ENCODE results near the gene HCN3. TPM values are rescaled to one million over a fixed set of nuclear protein-coding genes. Genes with fewer than 3 reads are reported as not detected.

The HCN3 gene
- total RNA-seq, 1 experiment from 2014 or later = 7.3 TPM

DNA sequence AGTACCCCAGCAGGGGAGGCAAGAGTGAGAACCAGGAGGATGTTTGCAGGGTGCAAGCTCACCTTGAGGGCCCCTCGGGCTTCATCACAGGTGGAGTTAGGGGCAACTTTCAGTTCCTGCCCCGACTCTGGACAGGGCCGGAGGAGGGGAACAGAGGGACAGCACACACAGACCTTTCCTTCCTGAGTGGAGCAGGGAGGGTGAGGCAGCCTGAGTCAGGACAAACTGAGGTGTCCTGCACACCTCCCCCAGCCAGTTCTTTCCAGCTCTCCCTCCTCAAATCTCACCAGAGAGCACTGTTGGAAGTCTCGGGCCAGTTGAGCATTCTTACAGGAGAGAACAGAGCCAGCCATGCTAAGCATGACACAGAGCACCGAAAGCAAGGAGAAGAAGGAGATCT is 23.5 kb upstream of the HCN3 start:
- peak overlapping the region; percentile 80 for H3K4me3 Mint-ChIP-seq
- H3K9me3 Mint-ChIP-seq = no peaks in the 10 kb centered on the region
- DNase-seq (ENCODE audit: low spot score) (no peak), ATAC-seq (no peak)
- H3K36me3 Mint-ChIP-seq = peaks cover 16% of the 10 kb centered on the region
- ChIA-PET CTCF (interaction anchor here (4.8 kb wide), 1 partner anchor 71 kb away, joined by 204 read pairs; the partner anchor contains the start of gene RUSC1), POLR2A (interaction anchor here (1.2 kb wide), 1 partner anchor 19 kb away, joined by 3 read pairs; the partner anchor contains the start of gene CLK2)
- TF ChIP-seq, protein P1, sequence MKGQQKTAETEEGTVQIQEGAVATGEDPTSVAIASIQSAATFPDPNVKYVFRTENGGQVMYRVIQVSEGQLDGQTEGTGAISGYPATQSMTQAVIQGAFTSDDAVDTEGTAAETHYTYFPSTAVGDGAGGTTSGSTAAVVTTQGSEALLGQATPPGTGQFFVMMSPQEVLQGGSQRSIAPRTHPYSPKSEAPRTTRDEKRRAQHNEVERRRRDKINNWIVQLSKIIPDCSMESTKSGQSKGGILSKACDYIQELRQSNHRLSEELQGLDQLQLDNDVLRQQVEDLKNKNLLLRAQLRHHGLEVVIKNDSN (CRISPR knock-in tag; IDR thresholded peaks at IDR 0.05) = no peak
- TF ChIP-seq HMGA2 (CRISPR knock-in tag; IDR thresholded peaks at IDR 0.05) (no peak), GTF2I (CRISPR knock-in tag; conservative IDR thresholded peaks at IDR 0.05) (no peak), PRRX2 (CRISPR knock-in tag; IDR thresholded peaks at IDR 0.05) (no peak), NR1H2 (CRISPR knock-in tag; IDR thresholded peaks at IDR 0.05) (no peak), ZNF396 (CRISPR knock-in tag; IDR thresholded peaks at IDR 0.05; ENCODE audit: borderline replicate concordance) (no peak), FOXK1 (CRISPR knock-in tag; IDR thresholded peaks at IDR 0.05) (no peak), JAZF1 (CRISPR knock-in tag; IDR thresholded peaks at IDR 0.05) (no peak)
- TF ChIP-seq, protein P2, sequence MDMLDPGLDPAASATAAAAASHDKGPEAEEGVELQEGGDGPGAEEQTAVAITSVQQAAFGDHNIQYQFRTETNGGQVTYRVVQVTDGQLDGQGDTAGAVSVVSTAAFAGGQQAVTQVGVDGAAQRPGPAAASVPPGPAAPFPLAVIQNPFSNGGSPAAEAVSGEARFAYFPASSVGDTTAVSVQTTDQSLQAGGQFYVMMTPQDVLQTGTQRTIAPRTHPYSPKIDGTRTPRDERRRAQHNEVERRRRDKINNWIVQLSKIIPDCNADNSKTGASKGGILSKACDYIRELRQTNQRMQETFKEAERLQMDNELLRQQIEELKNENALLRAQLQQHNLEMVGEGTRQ (CRISPR knock-in tag; IDR thresholded peaks at IDR 0.05) = no peak
- H3K4me1 Mint-ChIP-seq = peaks cover 23% of the 10 kb centered on the region
- H3K27me3 Mint-ChIP-seq (ENCODE audit: low read depth) = no peaks in the 10 kb centered on the region
- no peak overlapping the region; the same call in none of the 2 replicates for H3K27ac Mint-ChIP-seq

DNA sequence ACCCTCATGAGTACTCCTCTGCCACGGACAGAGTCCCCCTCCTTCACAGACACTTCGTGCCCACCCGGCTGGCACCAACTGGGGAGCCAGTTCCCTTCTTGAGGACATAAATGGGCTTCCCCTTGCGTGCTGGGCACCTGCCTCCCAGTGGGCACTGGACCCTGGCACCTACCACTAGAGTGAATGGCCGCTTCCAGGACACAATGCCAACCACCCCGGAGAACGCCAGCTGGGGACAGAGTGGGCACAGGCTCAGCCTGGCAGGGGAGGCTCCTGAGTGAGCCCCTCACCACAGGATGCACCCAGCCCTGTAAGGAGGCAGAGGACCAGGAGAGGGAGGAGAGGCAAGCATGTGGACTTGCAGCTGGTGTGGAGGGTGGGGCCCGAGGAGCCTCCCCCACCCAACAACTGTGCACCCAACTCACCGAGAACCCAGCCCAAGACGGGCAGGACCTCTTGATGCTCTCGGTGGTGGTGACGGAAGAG is 23.0 kb upstream of the HCN3 start:
- no peak overlapping the region for H3K27ac Mint-ChIP-seq
- ATAC-seq (no peak), DNase-seq (ENCODE audit: low spot score) (no peak)
- peak overlapping the region; percentile 80 for H3K4me3 Mint-ChIP-seq
- no peaks in the 10 kb centered on the region for H3K9me3 Mint-ChIP-seq
- CTCF ChIA-PET = interaction anchor here (1.5 to 1.8 kb wide), 2 partner anchors 61 to 69 kb away, joined by 5 to 6 read pairs; no protein-coding TSS in a partner anchor
- H3K36me3 Mint-ChIP-seq = peaks cover 16% of the 10 kb centered on the region
- POLR2A ChIA-PET = interaction anchor here (1.2 kb wide), 1 partner anchor 19 kb away, joined by 3 read pairs; the partner anchor contains the start of gene CLK2
- H3K27me3 Mint-ChIP-seq (ENCODE audit: low read depth) = no peaks in the 10 kb centered on the region
- peaks cover 23% of the 10 kb centered on the region for H3K4me1 Mint-ChIP-seq
- TF ChIP-seq HMGA2 (CRISPR knock-in tag; IDR thresholded peaks at IDR 0.05) = no peak
- TF ChIP-seq SP1 (CRISPR knock-in tag; conservative IDR thresholded peaks at IDR 0.05) = no peak
- no peak for TF ChIP-seq FOXP4 (CRISPR knock-in tag; IDR thresholded peaks at IDR 0.05)
- no peak for TF ChIP-seq ELF4 (CRISPR knock-in tag; IDR thresholded peaks at IDR 0.05; ENCODE audit: low read depth)
- TF ChIP-seq, protein P3, sequence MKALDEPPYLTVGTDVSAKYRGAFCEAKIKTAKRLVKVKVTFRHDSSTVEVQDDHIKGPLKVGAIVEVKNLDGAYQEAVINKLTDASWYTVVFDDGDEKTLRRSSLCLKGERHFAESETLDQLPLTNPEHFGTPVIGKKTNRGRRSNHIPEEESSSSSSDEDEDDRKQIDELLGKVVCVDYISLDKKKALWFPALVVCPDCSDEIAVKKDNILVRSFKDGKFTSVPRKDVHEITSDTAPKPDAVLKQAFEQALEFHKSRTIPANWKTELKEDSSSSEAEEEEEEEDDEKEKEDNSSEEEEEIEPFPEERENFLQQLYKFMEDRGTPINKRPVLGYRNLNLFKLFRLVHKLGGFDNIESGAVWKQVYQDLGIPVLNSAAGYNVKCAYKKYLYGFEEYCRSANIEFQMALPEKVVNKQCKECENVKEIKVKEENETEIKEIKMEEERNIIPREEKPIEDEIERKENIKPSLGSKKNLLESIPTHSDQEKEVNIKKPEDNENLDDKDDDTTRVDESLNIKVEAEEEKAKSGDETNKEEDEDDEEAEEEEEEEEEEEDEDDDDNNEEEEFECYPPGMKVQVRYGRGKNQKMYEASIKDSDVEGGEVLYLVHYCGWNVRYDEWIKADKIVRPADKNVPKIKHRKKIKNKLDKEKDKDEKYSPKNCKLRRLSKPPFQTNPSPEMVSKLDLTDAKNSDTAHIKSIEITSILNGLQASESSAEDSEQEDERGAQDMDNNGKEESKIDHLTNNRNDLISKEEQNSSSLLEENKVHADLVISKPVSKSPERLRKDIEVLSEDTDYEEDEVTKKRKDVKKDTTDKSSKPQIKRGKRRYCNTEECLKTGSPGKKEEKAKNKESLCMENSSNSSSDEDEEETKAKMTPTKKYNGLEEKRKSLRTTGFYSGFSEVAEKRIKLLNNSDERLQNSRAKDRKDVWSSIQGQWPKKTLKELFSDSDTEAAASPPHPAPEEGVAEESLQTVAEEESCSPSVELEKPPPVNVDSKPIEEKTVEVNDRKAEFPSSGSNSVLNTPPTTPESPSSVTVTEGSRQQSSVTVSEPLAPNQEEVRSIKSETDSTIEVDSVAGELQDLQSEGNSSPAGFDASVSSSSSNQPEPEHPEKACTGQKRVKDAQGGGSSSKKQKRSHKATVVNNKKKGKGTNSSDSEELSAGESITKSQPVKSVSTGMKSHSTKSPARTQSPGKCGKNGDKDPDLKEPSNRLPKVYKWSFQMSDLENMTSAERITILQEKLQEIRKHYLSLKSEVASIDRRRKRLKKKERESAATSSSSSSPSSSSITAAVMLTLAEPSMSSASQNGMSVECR (CRISPR knock-in tag; IDR thresholded peaks at IDR 0.05; ENCODE audit: borderline replicate concordance) = no peak
- no peak for TF ChIP-seq KAT7 (CRISPR knock-in tag; IDR thresholded peaks at IDR 0.05; ENCODE audit: borderline replicate concordance)
- no peak for TF ChIP-seq ZSCAN18 (CRISPR knock-in tag; IDR thresholded peaks at IDR 0.05)
- no peak for TF ChIP-seq ZBTB21 (CRISPR knock-in tag; IDR thresholded peaks at IDR 0.05; ENCODE audit: borderline replicate concordance)
- TF ChIP-seq IRF2 (CRISPR knock-in tag; IDR thresholded peaks at IDR 0.05; ENCODE audit: borderline replicate concordance, low read depth) = no peak
- TF ChIP-seq, protein P4, sequence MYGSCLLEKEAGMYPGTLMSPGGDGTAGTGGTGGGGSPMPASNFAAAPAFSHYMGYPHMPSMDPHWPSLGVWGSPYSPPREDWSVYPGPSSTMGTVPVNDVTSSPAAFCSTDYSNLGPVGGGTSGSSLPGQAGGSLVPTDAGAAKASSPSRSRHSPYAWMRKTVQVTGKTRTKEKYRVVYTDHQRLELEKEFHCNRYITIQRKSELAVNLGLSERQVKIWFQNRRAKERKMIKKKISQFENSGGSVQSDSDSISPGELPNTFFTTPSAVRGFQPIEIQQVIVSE (CRISPR knock-in tag; IDR thresholded peaks at IDR 0.05; ENCODE audit: borderline replicate concordance) = no peak
- no peak for TF ChIP-seq AR (CRISPR knock-in tag; IDR thresholded peaks at IDR 0.05)
- TF ChIP-seq ZNF219 (CRISPR knock-in tag; IDR thresholded peaks at IDR 0.05; ENCODE audit: borderline replicate concordance) = no peak
- TF ChIP-seq ZNF138 (CRISPR knock-in tag; conservative IDR thresholded peaks at IDR 0.05) = no peak
- no peak for TF ChIP-seq SMAD4 (CRISPR knock-in tag; IDR thresholded peaks at IDR 0.05)
